ENCODE results near the gene SOX15. TPM values are rescaled to one million over a fixed set of nuclear protein-coding genes. Genes with fewer than 3 reads are reported as not detected.

The SOX15 gene
- total RNA-seq, 1 donor from 2014 or later = 1.2 TPM

Small RNAs within 50 kb of the gene (small RNA-seq; reads per million reads assigned to genes)
- not detected for gene CD68
- not detected for gene SNORA48
- not detected for gene SNORD10

Other genes starting within 250 kb of the SOX15 start
- gene KCTD11, start 237.9 kb downstream of the SOX15 start, total RNA-seq = 3.3 TPM
- not detected for gene TMEM95, start 234.9 kb downstream of the SOX15 start, total RNA-seq
- gene TNK1, start 209.0 kb downstream of the SOX15 start, total RNA-seq = 0.82 TPM
- gene PLSCR3, start 195.6 kb downstream of the SOX15 start, total RNA-seq = 10.6 TPM
- gene TMEM256, start 186.0 kb downstream of the SOX15 start, total RNA-seq = 80.3 TPM
- 8.2 TPM for gene NLGN2, start 182.2 kb downstream of the SOX15 start, total RNA-seq
- gene SPEM1, start 169.8 kb downstream of the SOX15 start, total RNA-seq = not detected
- not detected for gene SPEM2, start 164.5 kb downstream of the SOX15 start, total RNA-seq
- not detected for gene SPEM3, start 161.2 kb downstream of the SOX15 start, total RNA-seq
- gene TMEM102, start 154.7 kb downstream of the SOX15 start, total RNA-seq = 2.0 TPM
- 5.3 TPM for gene FGF11, start 150.6 kb downstream of the SOX15 start, total RNA-seq
- 16.7 TPM for gene CHRNB1, start 145.0 kb downstream of the SOX15 start, total RNA-seq
- gene ZBTB4, start 110.5 kb downstream of the SOX15 start, total RNA-seq = 11.8 TPM
- gene SLC35G6, start 108.6 kb downstream of the SOX15 start, total RNA-seq = not detected
- 33.0 TPM for gene POLR2A, start 105.7 kb downstream of the SOX15 start, total RNA-seq
- gene TNFSF12, start 41.0 kb downstream of the SOX15 start, total RNA-seq = 3.7 TPM
- gene TNFSF13, start 31.3 kb downstream of the SOX15 start, total RNA-seq = 1.2 TPM
- gene SENP3, start 28.2 kb downstream of the SOX15 start, total RNA-seq = 102 TPM
- gene CD68, start 10.5 kb downstream of the SOX15 start, total RNA-seq = 1.2 TPM
- 35.1 TPM for gene MPDU1, start 6.2 kb downstream of the SOX15 start, total RNA-seq
- gene FXR2, start 24.8 kb upstream of the SOX15 start, total RNA-seq = 68.1 TPM
- 31.4 TPM for gene SAT2, start 37.7 kb upstream of the SOX15 start, total RNA-seq
- not detected for gene SHBG, start 40.0 kb upstream of the SOX15 start, total RNA-seq
- 8.2 TPM for gene ATP1B2, start 60.8 kb upstream of the SOX15 start, total RNA-seq
- gene TP53, start 97.4 kb upstream of the SOX15 start, total RNA-seq = 6.9 TPM
- 11.8 TPM for gene WRAP53, start 98.4 kb upstream of the SOX15 start, total RNA-seq
- 17.5 TPM for gene EFNB3, start 115.1 kb upstream of the SOX15 start, total RNA-seq
- 1.2 TPM for gene DNAH2, start 127.7 kb upstream of the SOX15 start, total RNA-seq
- 15.1 TPM for gene KDM6B, start 244.1 kb upstream of the SOX15 start, total RNA-seq